HepG2 (cell line): ENCODE results near the gene STRIP1. TPM values are rescaled to one million over a fixed set of nuclear protein-coding genes. Genes with fewer than 3 reads are reported as not detected.
A peak's percentile ranks its signal among the peaks of the same experiment; 100 is the strongest.

ENCODE experiments used
- ATAC-seq: fragments of 200-7000 bp; cut with Tn5 transposase; 3 replicates; pipeline ENCODE4 v1.9.1; 2020; ENCODE audit warnings: mild to moderate bottlenecking, moderate library complexity
- BruUV-seq: library from RNA; stranded (reverse); fragments of 400-500 nt; replicated peaks from 2 replicates; lab custom pipeline; 2021; lab: Mats Ljungman, UMichigan
- CTCF ChIA-PET: fragments of 300-600 bp; formaldehyde crosslinking; extraction: SDS; loops from one replicate; lab custom pipeline; 2021; ENCODE audit warnings: low total read pairs, inconsistent platforms, low intra/inter-chr PET ratio; lab: Yijun Ruan, JAX
- POLR2A ChIA-PET: fragments of 350-600 bp; sonication (Branson Sonifier 250); formaldehyde crosslinking; loops from one replicate; lab custom pipeline; 2020; ENCODE audit warnings: antibody characterized with exemption, inconsistent platforms; lab: Yijun Ruan, JAX
- DNase-seq: peaks from one replicate; pipeline ENCODE4 v3.0.0-alpha.2; 2015; ENCODE audit warnings: low spot score
- FAIRE-seq: peaks from 3 replicates; lab custom pipeline; 2011; peaks lifted over from hg19 to GRCh38; lab: Jason Lieb, UNC
- H2AFZ ChIP-seq: one replicate; pipeline ENCODE4 v1.6.1; 2011; ENCODE audit warnings: low read length, inconsistent platforms
- H3K27ac ChIP-seq: fragments of 300-600 bp; 3 replicates; pipeline ENCODE4 v1.8.0; 2011; ENCODE audit warnings: mixed run types, mild to moderate bottlenecking, mixed read lengths, low read length, inconsistent platforms; ENCODE audit not compliant: insufficient read depth; ENCODE audit errors: extremely low read length
- H3K27me3 ChIP-seq, 2 experiments: fragments of 200-600 bp in 1 of 2; 2 replicates in 1 of 2; 3 replicates in 1 of 2; pipeline versions ENCODE4 v1.6.0 to v1.8.0; 2011; ENCODE audit warnings: low read length in 2 of 2, mild to moderate bottlenecking in 2 of 2, moderate library complexity in 2 of 2, inconsistent platforms in 1 of 2; ENCODE audit not compliant: insufficient read depth in 2 of 2, control insufficient read depth in 1 of 2
- H3K36me3 ChIP-seq, 2 experiments: fragments of 200-600 bp in 1 of 2; replicated peaks in 1 of 2; 2 replicates in 1 of 2; 3 replicates in 1 of 2; pipeline versions ENCODE4 v1.5.1 to v1.8.0; 2011; ENCODE audit warnings: low read length in 2 of 2, inconsistent platforms in 1 of 2; ENCODE audit not compliant: insufficient read depth in 2 of 2, control insufficient read depth in 1 of 2
- H3K4me1 ChIP-seq: 2 replicates; pipeline ENCODE4 v1.5.1; 2012; ENCODE audit warnings: low read length, inconsistent platforms; ENCODE audit not compliant: insufficient read depth
- H3K4me2 ChIP-seq: 2 replicates; pipeline ENCODE4 v1.6.0; 2011; ENCODE audit warnings: low read depth, low read length, inconsistent platforms
- H3K4me3 ChIP-seq, 3 experiments: fragments of 200-600 bp in 1 of 3; sonication (generic), shearing (Covaris generic) in 1 of 3; replicated peaks in 1 of 3; 2 replicates each; pipeline ENCODE4 v1.5.1; 2011 to 2016; ENCODE audit warnings: low read length in 3 of 3, inconsistent platforms in 2 of 3, low read depth in 2 of 3, mild to moderate bottlenecking in 2 of 3, control low read depth in 1 of 3, mixed read lengths in 1 of 3; ENCODE audit not compliant: insufficient read depth in 1 of 3
- H3K79me2 ChIP-seq: one replicate; pipeline ENCODE4 v1.6.1; 2011; ENCODE audit warnings: low read length, inconsistent platforms; ENCODE audit not compliant: insufficient read depth
- H3K9ac ChIP-seq: 2 replicates; pipeline ENCODE4 v1.6.0; 2011; ENCODE audit warnings: mild to moderate bottlenecking, low read depth, low read length, inconsistent platforms; ENCODE audit not compliant: insufficient read depth
- H3K9me3 ChIP-seq: 2 replicates; pipeline ENCODE4 v1.5.1; 2012; ENCODE audit warnings: mild to moderate bottlenecking, low read length
- H4K20me1 ChIP-seq: 2 replicates; pipeline ENCODE4 v1.6.0; 2011; ENCODE audit warnings: inconsistent platforms, mild to moderate bottlenecking, low read length, moderate library complexity; ENCODE audit not compliant: insufficient read depth
- BATF2 ChIP-seq: sonication (generic); formaldehyde crosslinking; IDR thresholded peaks from 2 replicates; pipeline ENCODE4 v1.8.0; 2022; ENCODE audit warnings: mild to moderate bottlenecking, missing genetic modification reagents, moderate library complexity
- FOSL2 ChIP-seq: sonication (generic); formaldehyde crosslinking; IDR thresholded peaks from 2 replicates; pipeline ENCODE4 v1.4.0; 2020; ENCODE audit warnings: missing genetic modification reagents
- HOXA9 ChIP-seq: sonication (generic); formaldehyde crosslinking; IDR thresholded peaks from 2 replicates; pipeline ENCODE4 v1.8.1; 2022; ENCODE audit warnings: missing genetic modification reagents, mild to moderate bottlenecking, moderate library complexity, borderline replicate concordance
- IRF9 ChIP-seq: sonication (generic); formaldehyde crosslinking; IDR thresholded peaks from 2 replicates; pipeline ENCODE4 v1.8.0; 2022; ENCODE audit warnings: missing genetic modification reagents, mild to moderate bottlenecking, borderline replicate concordance
- NR2C2 ChIP-seq: sonication (generic); formaldehyde crosslinking; IDR thresholded peaks from 2 replicates; pipeline ENCODE4 v1.4.0; 2020; ENCODE audit warnings: missing genetic modification reagents, mild to moderate bottlenecking, moderate library complexity, borderline replicate concordance
- PHF21A ChIP-seq: sonication (generic); formaldehyde crosslinking; IDR thresholded peaks from 2 replicates; pipeline ENCODE4 v1.5.0; 2020; ENCODE audit warnings: mild to moderate bottlenecking, missing genetic modification reagents
- ZFP82 ChIP-seq: sonication (generic); formaldehyde crosslinking; IDR thresholded peaks from 2 replicates; pipeline ENCODE4 v1.5.1; 2020; ENCODE audit warnings: mild to moderate bottlenecking, missing genetic modification reagents, borderline replicate concordance
- ZNF12 ChIP-seq: sonication (generic); formaldehyde crosslinking; IDR thresholded peaks from 2 replicates; pipeline ENCODE4 v1.5.0; 2020; ENCODE audit warnings: missing genetic modification reagents
- ZNF142 ChIP-seq: sonication (generic); formaldehyde crosslinking; IDR thresholded peaks from 2 replicates; pipeline ENCODE4 v1.4.0; 2020; ENCODE audit warnings: missing genetic modification reagents
- ZNF280D ChIP-seq: sonication (generic); formaldehyde crosslinking; IDR thresholded peaks from 2 replicates; pipeline ENCODE4 v1.5.1; 2020; ENCODE audit warnings: mild to moderate bottlenecking, missing genetic modification reagents
- ZNF33B ChIP-seq: sonication (generic); formaldehyde crosslinking; IDR thresholded peaks from 2 replicates; pipeline ENCODE4 v1.5.1; 2020; ENCODE audit warnings: mild to moderate bottlenecking, missing genetic modification reagents
- ZZZ3 ChIP-seq: sonication (generic); formaldehyde crosslinking; IDR thresholded peaks from 2 replicates; pipeline ENCODE4 v1.4.0; 2020; ENCODE audit warnings: missing genetic modification reagents, mild to moderate bottlenecking, borderline replicate concordance
- WGBS: methylation state at CpG from one replicate; pipeline ENCODE4 v1.1.6; 2017; ENCODE audit warnings: low lambda C conversion rate; 5-methylcytosine and 5-hydroxymethylcytosine counted together
- in situ Hi-C: cut with HindIII; loops from 2 replicates; pipeline ENCODE4 v1.10.0; 2017; ENCODE audit warnings: low pct_unique_long_range_greater_than_20kb; ENCODE audit not compliant: extremely low pct_ligation_motif_present
- intact Hi-C: fragments of 100-400 bp; cut with micrococcal nuclease; formaldehyde crosslinking; loops from one replicate; pipeline ENCODE4 v1.10.0; 2022; ENCODE audit not compliant: unreplicated experiment
- polyA plus RNA-seq, 8 experiments: library from polyadenylated mRNA; depleted of rRNA in 3 of 8; stranded (reverse) in 7 of 8; unstranded in 1 of 8; fragments of >200 nt; fragmentation: Illumina TruSeq in 4 of 8; extraction: Trizol in 4 of 8; gene quantifications; 2 replicates each; pipeline versions ENCODE4 v1.2.1 to v1.2.3, GENCODE V29; 2011 to 2016; ENCODE audit warnings: low read depth in 4 of 8, missing spikeins in 1 of 8, mixed read lengths in 1 of 8; ENCODE audit not compliant: insufficient read depth in 1 of 8
- total RNA-seq, 5 experiments: library from RNA; depleted of rRNA; stranded (reverse); fragments of >200 nt; fragmentation: Illumina TruSeq; extraction: Trizol; gene quantifications; 2 replicates each; pipeline ENCODE4 v1.2.3, GENCODE V29; 2016; ENCODE audit warnings: low read depth in 1 of 5

STRIP1 gene
- total and polyA plus RNA-seq, 2 of the 13 experiments (the other 11 are each of a cell fraction or from before 2014, with no cell fraction given) = 20.9 to 27.9 TPM

- H3K4me3 ChIP-seq = 0 out of 6 replicates have a peak overlapping the region, but pooled peaks of 1 of the 3 experiments have one; percentile 9
- DNase-seq (no peak), ATAC-seq (peak; percentile 46), FAIRE-seq (no peak)
- H3K79me2 ChIP-seq = no peaks in the 10 kb centered on the region
- ChIA-PET POLR2A (interaction anchor here (1.0 kb wide), 1 partner anchor 64 kb away, joined by 3 read pairs; the partner anchor contains the start of gene STRIP1), CTCF (no interaction called here)
- H3K4me1 ChIP-seq = peaks cover 18% of the 10 kb centered on the region
- H3K4me2 ChIP-seq = peak overlapping the region; percentile 5; the same call in 1 of the 2 replicates
- H3K27ac ChIP-seq = no peak overlapping the region
- WGBS = 1% methylated on average over 9 of the region's 9 CpGs
- no peaks in the 10 kb centered on the region for H3K36me3 ChIP-seq
- H3K9ac ChIP-seq = no peak overlapping the region
- in situ Hi-C loops = no loop called here
- no peaks in the 10 kb centered on the region for H3K9me3 ChIP-seq
- H4K20me1 ChIP-seq = no peaks in the 10 kb centered on the region
- intact Hi-C loops = no loop called here
- no TSS peak for BruUV-seq
- peaks cover 3 to 37% of the 10 kb centered on the region in 2 experiments for H3K27me3 ChIP-seq
- no peak overlapping the region for H2AFZ ChIP-seq
- TF ChIP-seq ZNF280D (CRISPR knock-in tag) (no peak), NR2C2 (CRISPR knock-in tag) (no peak), ZNF142 (CRISPR knock-in tag) (no peak), ZZZ3 (CRISPR knock-in tag) (no peak), ZFP82 (CRISPR knock-in tag) (no peak), IRF9 (CRISPR knock-in tag) (no peak), ZNF33B (CRISPR knock-in tag) (no peak), ZNF12 (CRISPR knock-in tag) (no peak), FOSL2 (no peak), BATF2 (CRISPR knock-in tag) (no peak), HOXA9 (no peak), PHF21A (CRISPR knock-in tag) (no peak)
Measured at GRCh38 chr1:110098222-110099026, 64.0 kb downstream of the STRIP1 start.
